Adipocyte (in vitro differentiated cells): ENCODE measurements around the gene KRT24.

Experiments
- DNase-seq: peaks from one replicate; pipeline ENCODE4 v3.0.0-alpha.2; 2015; ENCODE audit warnings: low read depth
- H3K27me3 ChIP-seq: replicated peaks from 2 replicates; pipeline ENCODE4 v1.7.0; 2013; ENCODE audit warnings: mild to moderate bottlenecking, low read length, moderate library complexity; ENCODE audit not compliant: control insufficient read depth, insufficient read depth
- H3K36me3 ChIP-seq: 2 replicates; pipeline ENCODE4 v1.7.0; 2013; ENCODE audit warnings: low read length, mild to moderate bottlenecking, moderate library complexity; ENCODE audit not compliant: control insufficient read depth, insufficient read depth, severe bottlenecking
- H3K4me1 ChIP-seq: 2 replicates; pipeline ENCODE4 v1.7.0; 2013; ENCODE audit warnings: mild to moderate bottlenecking, low read length, moderate library complexity; ENCODE audit not compliant: control insufficient read depth, insufficient read depth
- H3K4me3 ChIP-seq: 2 replicates; pipeline ENCODE4 v1.7.0; 2013; ENCODE audit warnings: mild to moderate bottlenecking, low read length, moderate library complexity
- H3K9ac ChIP-seq: 2 replicates; pipeline ENCODE4 v1.7.0; 2013; ENCODE audit warnings: mild to moderate bottlenecking, low read length, moderate library complexity
- H3K9me3 ChIP-seq: 2 replicates; pipeline ENCODE4 v1.7.0; 2013; ENCODE audit warnings: mild to moderate bottlenecking, low read length, moderate library complexity; ENCODE audit not compliant: control insufficient read depth

The KRT24 gene

GRCh38 chr17:40694584-40694983 is 9.0 kb downstream of the KRT24 start:
- Histone ChIP-seq H3K36me3 (no peaks in the 10 kb centered on the region), H3K27me3 (no peaks in the 10 kb centered on the region), H3K4me1 (peaks cover 16% of the 10 kb centered on the region), H3K4me3 (no peak overlapping the region), H3K9ac (no peak overlapping the region), H3K9me3 (no peaks in the 10 kb centered on the region)
- no peak for DNase-seq

DNA sequence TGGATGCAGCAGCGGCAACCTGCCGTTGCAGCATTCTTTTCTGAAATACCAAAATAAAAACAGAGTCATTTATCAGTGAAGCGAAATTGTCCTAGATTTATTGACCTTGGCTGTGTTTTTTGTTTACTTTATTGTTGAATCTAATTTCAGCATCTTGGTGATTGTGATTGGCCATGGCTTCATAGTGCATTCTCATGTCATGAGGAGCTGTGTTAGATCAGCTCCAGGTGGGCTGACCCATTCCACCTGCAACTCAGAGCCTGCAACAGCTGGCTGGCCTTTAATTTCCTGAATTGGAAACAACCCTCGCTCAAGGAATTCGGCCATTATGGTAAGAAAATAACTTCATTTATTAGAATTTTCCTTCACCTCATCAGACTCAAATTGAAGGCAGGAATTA is 16.4 kb downstream of the KRT24 start:
- H3K4me1 ChIP-seq, result no peaks in the 10 kb centered on the region
- H3K9me3 ChIP-seq, result no peaks in the 10 kb centered on the region
- no peaks in the 10 kb centered on the region for H3K36me3 ChIP-seq
- no peak overlapping the region for H3K4me3 ChIP-seq
- H3K27me3 ChIP-seq, result no peaks in the 10 kb centered on the region
- no peak for DNase-seq
- no peak overlapping the region for H3K9ac ChIP-seq

DNA sequence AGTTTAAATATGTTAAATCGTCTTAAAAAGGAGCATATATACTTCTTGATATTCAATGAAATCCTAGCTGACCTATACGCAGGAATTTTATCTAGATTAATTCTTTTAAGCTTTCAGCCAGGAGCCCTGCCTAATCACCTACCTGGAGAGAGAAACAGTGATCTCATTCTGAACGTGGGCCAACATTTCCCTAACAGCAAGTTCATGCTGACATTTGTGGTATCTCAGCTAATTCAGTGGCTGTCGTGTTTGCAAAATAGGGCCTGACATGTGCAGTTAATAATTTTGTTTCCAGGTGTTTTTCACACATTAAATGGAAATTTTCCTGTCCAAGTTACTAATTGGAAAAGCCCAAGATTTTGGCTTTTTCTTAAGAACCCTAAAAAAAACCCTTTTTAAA is 17.4 kb downstream of the KRT24 start:
- Histone ChIP-seq H3K27me3 (peaks cover 3% of the 10 kb centered on the region), H3K9ac (no peak overlapping the region)
- DNase-seq, result no peak

DNA sequence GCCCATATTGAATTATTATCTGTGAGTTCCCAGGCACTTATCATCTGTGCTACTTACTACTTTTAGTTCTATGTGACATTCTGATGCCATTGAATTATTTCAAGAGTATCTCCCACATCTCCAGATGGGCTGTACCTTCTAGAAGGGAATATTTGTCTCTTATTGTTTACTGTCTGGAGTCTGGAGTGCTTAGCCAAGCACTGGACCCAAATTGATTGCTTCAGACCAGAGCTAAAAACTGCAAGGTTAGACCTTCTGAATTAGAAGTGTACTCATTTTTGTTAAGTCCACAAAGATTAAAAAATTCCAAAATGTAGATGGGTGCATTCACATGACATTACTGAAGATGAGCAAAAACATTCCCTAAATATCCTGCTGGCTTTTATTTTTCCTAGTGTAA is 22.6 kb downstream of the KRT24 start:
- H3K36me3 ChIP-seq, result no peaks in the 10 kb centered on the region
- no peaks in the 10 kb centered on the region for H3K9me3 ChIP-seq
- peaks cover 21% of the 10 kb centered on the region for H3K27me3 ChIP-seq
- H3K9ac ChIP-seq, result no peak overlapping the region
- H3K4me3 ChIP-seq, result no peak overlapping the region
- DNase-seq, result no peak
- H3K4me1 ChIP-seq, result no peaks in the 10 kb centered on the region

More for the DNA sequence above, 17.4 kb downstream of the KRT24 start:
- Histone ChIP-seq H3K9me3 (no peaks in the 10 kb centered on the region), H3K36me3 (no peaks in the 10 kb centered on the region), H3K4me1 (no peaks in the 10 kb centered on the region), H3K4me3 (no peak overlapping the region)

DNA sequence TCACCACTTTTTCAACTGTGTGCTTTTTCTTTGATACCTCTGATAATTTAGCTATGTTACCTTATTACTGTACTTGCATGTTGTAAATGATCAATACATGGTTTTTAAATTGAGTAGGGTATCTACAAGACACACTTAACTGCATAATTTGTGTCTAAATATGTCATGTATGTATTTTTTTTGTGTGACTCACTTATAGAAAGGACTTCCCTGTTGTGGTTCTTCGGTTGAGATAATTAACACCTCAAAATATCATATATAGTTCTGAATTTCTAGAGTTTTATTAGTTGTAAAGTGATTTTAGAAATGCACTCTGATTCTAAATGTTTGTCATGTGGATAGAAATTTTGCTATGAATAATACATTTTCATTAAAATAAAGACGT is 24.0 kb downstream of the KRT24 start:
- Histone ChIP-seq H3K9me3 (no peaks in the 10 kb centered on the region), H3K27me3 (peaks cover 27% of the 10 kb centered on the region), H3K4me3 (no peak overlapping the region), H3K9ac (no peak overlapping the region), H3K36me3 (no peaks in the 10 kb centered on the region), H3K4me1 (no peaks in the 10 kb centered on the region)
- DNase-seq, result no peak

- Histone ChIP-seq H3K4me1 (no peaks in the 10 kb centered on the region), H3K9ac (no peak overlapping the region), H3K27me3 (peaks cover 28% of the 10 kb centered on the region), H3K9me3 (no peaks in the 10 kb centered on the region), H3K4me3 (no peak overlapping the region), H3K36me3 (no peaks in the 10 kb centered on the region)
- DNase-seq, result no peak
These were observed 24.5 kb downstream of the KRT24 start for GRCh38 chr17:40678902-40679522.

GRCh38 chr17:40675905-40676304 is 27.6 kb downstream of the KRT24 start:
- Histone ChIP-seq H3K9me3 (no peaks in the 10 kb centered on the region), H3K27me3 (peaks cover 24% of the 10 kb centered on the region), H3K36me3 (no peaks in the 10 kb centered on the region), H3K4me1 (no peaks in the 10 kb centered on the region), H3K9ac (no peak overlapping the region), H3K4me3 (no peak overlapping the region)
- no peak for DNase-seq

DNA sequence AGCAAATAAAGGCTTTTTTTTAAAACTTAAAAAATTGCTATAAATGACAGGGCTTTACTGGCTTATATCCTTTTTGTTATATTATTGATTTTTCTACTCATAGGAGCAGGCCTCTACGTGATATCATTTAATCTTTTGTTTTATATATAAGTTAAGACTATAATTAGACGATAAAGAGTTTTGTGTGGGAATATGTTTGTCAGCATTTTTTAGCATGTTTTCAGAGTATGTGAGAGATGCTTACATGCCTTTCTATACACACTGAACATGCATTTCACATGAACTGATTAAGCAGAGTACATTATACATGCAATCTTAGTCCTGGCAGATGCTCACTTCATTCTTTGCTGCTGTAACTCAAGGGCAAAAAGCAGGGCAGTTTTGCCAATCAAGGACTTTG is 30.9 kb downstream of the KRT24 start:
- Histone ChIP-seq H3K4me3 (no peak overlapping the region), H3K4me1 (no peaks in the 10 kb centered on the region)

GRCh38 chr17:40671282-40671681 is 32.3 kb downstream of the KRT24 start:
- Histone ChIP-seq H3K9me3 (no peaks in the 10 kb centered on the region), H3K4me1 (no peaks in the 10 kb centered on the region), H3K9ac (no peak overlapping the region), H3K4me3 (no peak overlapping the region), H3K36me3 (no peaks in the 10 kb centered on the region), H3K27me3 (peaks cover 10% of the 10 kb centered on the region)
- DNase-seq, result no peak

More for the DNA sequence above, 30.9 kb downstream of the KRT24 start:
- peaks cover 23% of the 10 kb centered on the region for H3K27me3 ChIP-seq
- H3K36me3 ChIP-seq, result no peaks in the 10 kb centered on the region
- H3K9ac ChIP-seq, result no peak overlapping the region
- DNase-seq, result no peak
- H3K9me3 ChIP-seq, result no peaks in the 10 kb centered on the region

DNA sequence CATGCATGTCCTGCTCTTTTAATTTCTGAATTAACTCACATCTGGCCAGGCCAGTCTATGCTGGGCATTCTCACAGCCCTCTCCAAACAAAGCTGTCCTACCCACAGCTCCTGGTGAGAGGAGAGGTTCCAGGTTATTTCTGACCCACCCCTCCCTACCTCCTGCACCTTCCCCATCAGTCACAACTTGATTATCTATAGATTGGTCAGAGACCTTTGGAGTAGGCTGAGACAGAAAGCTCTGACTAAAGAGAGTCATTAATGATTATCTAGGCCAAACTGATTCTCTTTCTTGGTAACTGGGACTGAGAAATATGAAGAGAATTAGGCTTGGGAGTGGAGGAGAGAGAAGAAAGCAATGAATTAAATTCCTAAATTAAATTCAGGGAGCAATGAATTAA is 37.2 kb downstream of the KRT24 start:
- peaks cover 7% of the 10 kb centered on the region for H3K4me1 ChIP-seq
- no peaks in the 10 kb centered on the region for H3K27me3 ChIP-seq
- H3K4me3 ChIP-seq, result no peak overlapping the region
- DNase-seq, result no peak
- no peaks in the 10 kb centered on the region for H3K9me3 ChIP-seq
- H3K9ac ChIP-seq, result no peak overlapping the region
- H3K36me3 ChIP-seq, result no peaks in the 10 kb centered on the region

GRCh38 chr17:40664582-40665333 is 38.8 kb downstream of the KRT24 start, which contains the start of gene KRT222:
Gene KRT222, minus strand, starts transcription at chr17:40665177. Its CDS starts 78 bp downstream, at chr17:40665099.
- Histone ChIP-seq H3K4me1 (peaks cover 7% of the 10 kb centered on the region), H3K27me3 (no peaks in the 10 kb centered on the region), H3K4me3 (peak within 1 kb of the TSS; percentile 80), H3K9me3 (no peaks in the 10 kb centered on the region), H3K9ac (peak within 1 kb of the TSS; percentile 21), H3K36me3 (no peaks in the 10 kb centered on the region)
- no peak for DNase-seq
